ENCODE results near the gene PSMD9.

- TF ChIP-seq STAT6 (CRISPR knock-in tag; conservative IDR thresholded peaks at IDR 0.05; ENCODE audit: low read depth) = no peak
- no peak for TF ChIP-seq IRF1 (CRISPR knock-in tag; IDR thresholded peaks at IDR 0.05)
- no peak for TF ChIP-seq ATF3 (CRISPR knock-in tag; conservative IDR thresholded peaks at IDR 0.05)
- TF ChIP-seq USF1 (CRISPR knock-in tag; IDR thresholded peaks at IDR 0.05) = no peak
- TF ChIP-seq CTCF (IDR thresholded peaks at IDR 0.05) = no peak
- no peak for TF ChIP-seq ELF4 (CRISPR knock-in tag; IDR thresholded peaks at IDR 0.05; ENCODE audit: low read depth)
- no peak for TF ChIP-seq PRDM15 (CRISPR knock-in tag; IDR thresholded peaks at IDR 0.05)
- TF ChIP-seq ZNF317 (CRISPR knock-in tag; IDR thresholded peaks at IDR 0.05; ENCODE audit: borderline replicate concordance, low read depth) = no peak
- TF ChIP-seq SMAD4 (CRISPR knock-in tag; IDR thresholded peaks at IDR 0.05) = no peak
- TF ChIP-seq FOXP1 (CRISPR knock-in tag; IDR thresholded peaks at IDR 0.05; ENCODE audit: borderline replicate concordance) = no peak
- no peak for TF ChIP-seq ZNF512 (CRISPR knock-in tag; IDR thresholded peaks at IDR 0.05; ENCODE audit: borderline replicate concordance)
- TF ChIP-seq ZNF263 (CRISPR knock-in tag; IDR thresholded peaks at IDR 0.05; ENCODE audit: low read depth) = no peak
- TF ChIP-seq ATF1 (CRISPR knock-in tag; IDR thresholded peaks at IDR 0.05) = no peak
Measured at GRCh38 chr12:121942145-121942718, 53.6 kb downstream of the PSMD9 start.

All from WTC11 (cell line).